Left ventricle myocardium inferior (tissue), 1 donor: Measurements from ENCODE around the gene JPT2. TPM values are rescaled to one million over a fixed set of nuclear protein-coding genes. Genes with fewer than 3 reads are reported as not detected.
A peak's percentile ranks its signal among the peaks of the same experiment; 100 is the strongest.

Experiments
- DNase-seq: peaks from one replicate; pipeline ENCODE4 v3.0.0-alpha.2; 2020
- H3K27ac ChIP-seq: fragments of 200-600 bp; replicated peaks from 2 replicates; pipeline ENCODE4 v1.8.0; 2021
- H3K27me3 ChIP-seq: fragments of 200-600 bp; 2 replicates; pipeline ENCODE4 v1.8.0; 2021; ENCODE audit warnings: low read depth
- H3K36me3 ChIP-seq: fragments of 200-600 bp; 2 replicates; pipeline ENCODE4 v1.8.0; 2021
- H3K4me1 ChIP-seq: fragments of 200-600 bp; 2 replicates; pipeline ENCODE4 v1.8.0; 2021
- H3K4me3 ChIP-seq: fragments of 200-600 bp; 2 replicates; pipeline ENCODE4 v1.8.0; 2021; ENCODE audit warnings: mild to moderate bottlenecking, moderate library complexity
- H3K9me3 ChIP-seq: fragments of 200-600 bp; replicated peaks from 2 replicates; pipeline ENCODE4 v1.8.0; 2021
- intact Hi-C: fragments of 100-400 bp; cut with micrococcal nuclease; formaldehyde crosslinking; loops from one replicate; pipeline ENCODE4 v1.11.0; 2022
- long read RNA-seq: library from polyadenylated mRNA; unstranded; transcript quantifications from one replicate; pipeline ENCODE4 v2.0.0, GENCODE V29; 2021
- total RNA-seq: library from RNA; stranded (reverse); fragmentation: NEBNext Ultra II Directional; extraction: Animal tissue kit (Norgen Biotek cat#: 25700); gene quantifications from one replicate; pipeline ENCODE4 v1.2.1, GENCODE V29; 2021
- TF ChIP-seq, protein P1 (sequence below): fragments of 200-600 bp; IDR thresholded peaks from 2 replicates; pipeline ENCODE4 v1.8.0; 2021; ENCODE audit warnings: antibody characterized with exemption, mild to moderate bottlenecking, borderline replicate concordance
- donor health status: DM: no; HTN: yes; CAD: no; lungs with severe emphysema.

The JPT2 gene, protein sequence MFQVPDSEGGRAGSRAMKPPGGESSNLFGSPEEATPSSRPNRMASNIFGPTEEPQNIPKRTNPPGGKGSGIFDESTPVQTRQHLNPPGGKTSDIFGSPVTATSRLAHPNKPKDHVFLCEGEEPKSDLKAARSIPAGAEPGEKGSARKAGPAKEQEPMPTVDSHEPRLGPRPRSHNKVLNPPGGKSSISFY
- total RNA-seq = 30.6 TPM
- long read RNA-seq, partial matches to known transcripts = 0 of 8 reads
- long read RNA-seq, other reads (novel, unspliced or antisense) = 6 of 8 reads

DNA sequence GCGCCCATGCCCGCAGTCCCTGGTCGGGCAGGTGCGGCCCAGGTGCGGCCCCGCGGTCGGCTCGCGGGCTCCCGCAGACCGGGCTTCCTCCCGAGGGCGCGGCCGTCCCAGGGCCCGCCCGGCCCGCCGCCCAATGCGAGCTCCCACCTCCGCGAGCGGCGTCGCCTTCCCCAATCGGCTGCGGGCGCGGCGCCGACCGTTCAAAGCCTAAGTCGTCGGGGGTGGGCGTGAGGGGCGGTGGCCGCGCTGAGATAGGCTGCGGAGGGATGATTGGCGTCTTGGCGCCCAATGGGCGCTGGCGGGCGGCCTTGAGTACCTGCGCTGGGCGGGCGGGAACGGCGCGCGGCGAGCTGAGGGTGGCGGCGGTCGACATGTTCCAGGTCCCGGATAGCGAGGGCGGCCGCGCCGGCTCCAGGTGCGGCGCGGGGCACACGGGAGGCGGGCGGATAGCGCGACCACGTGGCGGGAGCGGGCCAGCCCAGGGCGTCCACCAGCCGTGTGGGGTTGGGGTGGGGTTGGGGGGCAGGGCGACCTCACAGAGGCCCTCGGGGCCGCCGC lies at the start of gene JPT2:
JPT2 (plus strand) TSS at position 338 of the 558 bp plus-strand sequence; CDS start at position 372, 34 bp downstream.
- H3K27ac ChIP-seq = peak within 1 kb of the TSS; percentile 88
- peaks cover 27% of the 10 kb centered on the region for H3K36me3 ChIP-seq
- intact Hi-C loops = no loop called here
- H3K9me3 ChIP-seq = no peaks in the 10 kb centered on the region
- peak; percentile 99 for DNase-seq
- H3K4me3 ChIP-seq = peak within 1 kb of the TSS; percentile 93
- TF ChIP-seq, protein P1, sequence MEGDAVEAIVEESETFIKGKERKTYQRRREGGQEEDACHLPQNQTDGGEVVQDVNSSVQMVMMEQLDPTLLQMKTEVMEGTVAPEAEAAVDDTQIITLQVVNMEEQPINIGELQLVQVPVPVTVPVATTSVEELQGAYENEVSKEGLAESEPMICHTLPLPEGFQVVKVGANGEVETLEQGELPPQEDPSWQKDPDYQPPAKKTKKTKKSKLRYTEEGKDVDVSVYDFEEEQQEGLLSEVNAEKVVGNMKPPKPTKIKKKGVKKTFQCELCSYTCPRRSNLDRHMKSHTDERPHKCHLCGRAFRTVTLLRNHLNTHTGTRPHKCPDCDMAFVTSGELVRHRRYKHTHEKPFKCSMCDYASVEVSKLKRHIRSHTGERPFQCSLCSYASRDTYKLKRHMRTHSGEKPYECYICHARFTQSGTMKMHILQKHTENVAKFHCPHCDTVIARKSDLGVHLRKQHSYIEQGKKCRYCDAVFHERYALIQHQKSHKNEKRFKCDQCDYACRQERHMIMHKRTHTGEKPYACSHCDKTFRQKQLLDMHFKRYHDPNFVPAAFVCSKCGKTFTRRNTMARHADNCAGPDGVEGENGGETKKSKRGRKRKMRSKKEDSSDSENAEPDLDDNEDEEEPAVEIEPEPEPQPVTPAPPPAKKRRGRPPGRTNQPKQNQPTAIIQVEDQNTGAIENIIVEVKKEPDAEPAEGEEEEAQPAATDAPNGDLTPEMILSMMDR = no peak
- H3K27me3 ChIP-seq = no peaks in the 10 kb centered on the region
- peaks cover 24% of the 10 kb centered on the region for H3K4me1 ChIP-seq

DNA sequence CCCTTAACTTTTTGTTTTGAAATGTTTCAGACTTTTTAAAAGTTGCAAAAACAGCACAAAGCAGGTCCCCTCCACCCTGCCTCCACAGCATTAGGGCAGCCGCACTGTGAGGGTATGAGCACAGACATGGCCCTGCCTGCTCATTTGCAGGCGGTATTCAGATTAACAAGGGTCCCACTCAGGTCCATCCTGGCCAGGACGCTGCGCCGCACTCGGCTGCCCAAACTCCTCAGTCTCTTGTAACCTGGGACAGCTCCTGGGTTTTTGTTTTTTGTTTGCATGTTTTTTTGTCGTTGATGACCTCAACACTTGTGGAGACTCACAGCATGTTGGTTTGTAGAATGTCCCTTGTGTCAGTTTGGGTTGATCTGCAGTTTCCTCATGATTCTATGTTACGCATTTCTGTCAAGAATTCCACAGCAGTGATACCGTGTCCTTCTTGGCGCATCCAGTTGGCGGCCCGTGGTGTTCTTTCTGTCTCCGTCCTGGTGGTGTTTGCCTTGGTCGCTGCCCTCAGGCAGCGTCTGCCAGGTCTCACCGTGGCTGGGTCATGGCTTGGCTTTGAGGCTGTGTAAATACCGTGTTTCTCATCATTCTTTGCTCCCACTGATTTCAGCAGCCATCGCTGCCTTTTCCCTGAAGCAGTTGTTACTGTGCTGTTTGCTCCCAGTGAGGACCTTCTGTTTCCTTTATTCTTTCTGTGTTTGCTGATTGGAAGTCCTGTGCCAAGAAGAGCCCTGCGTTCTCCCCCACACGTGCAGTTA lies 47.4 kb upstream of the JPT2 start:
- H3K27me3 ChIP-seq = no peaks in the 10 kb centered on the region
- H3K27ac ChIP-seq = no peak overlapping the region
- peaks cover 27% of the 10 kb centered on the region for H3K4me1 ChIP-seq
- H3K9me3 ChIP-seq = no peaks in the 10 kb centered on the region
- intact Hi-C loops = no loop called here
- no peak for DNase-seq
- TF ChIP-seq, protein P1 = no peak
- no peak overlapping the region for H3K4me3 ChIP-seq
- peaks cover 78% of the 10 kb centered on the region for H3K36me3 ChIP-seq

DNA sequence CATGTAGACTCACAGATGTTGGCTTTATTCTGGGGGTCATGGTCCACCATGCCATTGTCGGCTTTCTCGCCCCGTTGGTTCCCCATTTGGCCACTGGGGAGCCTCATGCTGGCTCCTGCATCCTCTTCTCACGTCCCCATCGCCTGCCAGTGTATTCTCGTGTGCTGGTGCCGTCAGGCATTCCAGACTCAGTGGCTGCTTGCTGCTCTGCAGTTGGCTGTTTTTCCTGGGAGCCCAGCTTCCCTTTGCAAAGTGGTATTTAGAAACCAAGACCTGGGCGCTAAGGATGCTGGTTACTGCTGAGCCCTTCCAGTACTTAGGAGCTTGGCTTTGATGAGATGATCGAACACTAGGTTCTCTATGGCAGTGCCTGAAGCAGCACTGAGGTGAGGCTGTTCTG lies 46.8 kb upstream of the JPT2 start:
- intact Hi-C loops = no loop called here
- no peak for DNase-seq
- Histone ChIP-seq H3K9me3 (no peaks in the 10 kb centered on the region), H3K4me1 (peaks cover 21% of the 10 kb centered on the region), H3K4me3 (no peak overlapping the region), H3K36me3 (peaks cover 75% of the 10 kb centered on the region), H3K27ac (no peak overlapping the region), H3K27me3 (no peaks in the 10 kb centered on the region)
- TF ChIP-seq, protein P1 = no peak

DNA sequence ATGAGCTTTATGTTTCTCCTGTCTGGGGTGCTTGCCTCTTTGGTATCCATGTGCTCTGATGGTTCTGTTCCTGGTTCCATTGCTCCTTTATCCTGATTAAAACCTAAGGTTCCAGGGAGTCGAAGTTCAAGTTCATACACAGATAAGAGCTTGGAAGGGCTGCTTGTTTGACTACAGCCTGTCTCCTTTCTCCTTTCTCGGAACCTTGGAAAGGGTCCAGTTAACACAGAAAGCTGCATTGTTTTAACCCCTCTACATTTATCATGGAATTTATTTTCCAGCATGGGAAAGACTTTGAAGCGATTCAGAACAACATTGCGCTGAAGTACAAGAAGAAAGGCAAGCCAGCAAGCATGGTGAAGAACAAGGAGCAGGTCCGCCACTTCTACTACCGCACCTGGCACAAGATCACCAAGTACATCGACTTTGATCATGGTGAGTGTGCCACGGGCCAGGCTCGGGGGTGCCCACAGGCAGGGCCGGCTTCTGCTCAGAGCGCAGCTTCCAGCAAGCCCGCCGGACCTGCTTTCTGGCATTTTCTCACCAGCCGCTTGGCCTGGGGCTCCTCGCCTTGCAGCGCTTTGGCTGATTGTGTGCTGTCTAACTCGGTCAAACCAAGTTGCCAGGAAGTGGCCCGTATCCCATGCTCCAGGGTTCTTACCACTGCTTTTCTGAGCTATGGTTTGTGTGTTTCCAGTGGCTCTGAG lies 46.0 kb upstream of the JPT2 start:
- Histone ChIP-seq H3K27me3 (no peaks in the 10 kb centered on the region), H3K9me3 (no peaks in the 10 kb centered on the region), H3K36me3 (peaks cover 66% of the 10 kb centered on the region), H3K4me3 (no peak overlapping the region), H3K27ac (no peak overlapping the region), H3K4me1 (peaks cover 13% of the 10 kb centered on the region)
- TF ChIP-seq, protein P1 = no peak
- intact Hi-C loops = no loop called here
- no peak for DNase-seq

DNA sequence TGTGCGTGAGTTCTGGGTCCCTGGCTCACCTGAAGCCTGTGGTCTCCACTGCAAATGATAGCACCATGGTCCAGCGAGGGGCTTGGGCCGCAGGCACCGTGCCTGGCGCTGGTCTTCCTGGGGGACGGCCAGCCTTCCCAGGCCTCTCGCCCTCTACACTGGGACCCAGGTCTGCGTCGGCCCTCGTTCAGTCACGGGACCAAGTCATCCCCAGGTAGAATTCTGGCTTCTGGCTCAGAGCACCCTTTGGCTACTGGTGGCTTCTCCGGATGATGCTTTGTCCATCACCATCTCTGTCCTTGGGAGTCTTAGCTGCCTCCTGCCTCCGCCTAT lies 45.5 kb upstream of the JPT2 start:
- peaks cover 65% of the 10 kb centered on the region for H3K36me3 ChIP-seq
- peaks cover 8% of the 10 kb centered on the region for H3K4me1 ChIP-seq
- DNase-seq = no peak
- intact Hi-C loops = no loop called here
- H3K4me3 ChIP-seq = no peak overlapping the region
- no peaks in the 10 kb centered on the region for H3K9me3 ChIP-seq
- H3K27me3 ChIP-seq = no peaks in the 10 kb centered on the region
- TF ChIP-seq, protein P1 = no peak
- H3K27ac ChIP-seq = no peak overlapping the region
